ENCODE data around the gene TOGARAM1.
A peak's percentile ranks its signal among the peaks of the same experiment; 100 is the strongest.

The TOGARAM1 gene

DNA sequence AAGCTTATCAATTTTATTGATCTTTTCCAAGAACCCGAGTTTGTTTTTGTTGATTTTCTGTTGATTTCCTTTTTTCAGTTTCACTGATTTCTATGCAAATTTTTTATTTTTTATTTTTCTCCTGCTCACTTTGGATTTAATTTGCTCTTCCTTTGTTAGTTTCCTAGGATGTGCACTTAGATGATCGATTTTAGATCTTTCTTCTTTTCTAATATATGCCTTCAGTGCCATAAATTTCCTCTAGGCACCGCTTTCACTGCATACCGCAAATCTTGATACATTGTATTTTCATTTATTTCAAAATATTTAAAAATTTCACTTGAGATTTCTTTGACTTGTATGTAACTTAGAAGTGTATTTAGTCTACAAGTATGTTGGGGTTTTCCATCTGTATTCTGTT lies 9.5 kb downstream of the TOGARAM1 start:
- no peak for DNase-seq (ENCODE audit: low read depth)
- no peak for TF ChIP-seq CTCF (IDR thresholded peaks at IDR 0.05; ENCODE audit: control insufficient read depth, extremely low read depth, insufficient read depth)
- H3K4me3 ChIP-seq (ENCODE audit: low read depth, low read length) = no peak overlapping the region

DNA sequence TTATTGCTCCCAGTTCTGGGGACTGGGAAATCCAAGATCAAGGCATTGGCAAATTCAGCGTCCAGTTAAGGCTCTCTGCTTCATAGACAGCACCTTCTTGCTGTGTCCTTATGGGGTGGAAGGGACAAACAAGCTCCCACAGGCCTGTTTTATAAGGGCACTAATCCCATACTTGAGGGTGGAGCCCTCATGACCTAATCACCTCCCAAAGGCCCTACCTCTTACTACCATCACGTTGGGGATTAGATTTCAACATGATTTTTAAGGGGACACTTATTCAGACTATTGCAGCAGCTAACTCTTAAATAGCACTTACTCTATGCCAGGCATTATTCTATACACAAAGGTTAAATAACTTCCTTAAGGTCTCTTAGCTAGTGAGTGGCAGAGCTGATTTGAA lies 17.3 kb downstream of the TOGARAM1 start:
- H3K4me3 ChIP-seq (ENCODE audit: low read depth, low read length) = no peak overlapping the region
- DNase-seq (ENCODE audit: low read depth) = no peak
- no peak for TF ChIP-seq CTCF (IDR thresholded peaks at IDR 0.05; ENCODE audit: control insufficient read depth, extremely low read depth, insufficient read depth)

GRCh38 chr14:44979740-44980356 lies 17.9 kb downstream of the TOGARAM1 start:
- no peak overlapping the region for H3K4me3 ChIP-seq (ENCODE audit: low read depth, low read length)
- DNase-seq (ENCODE audit: low read depth) = peak; percentile 92
- no peak for TF ChIP-seq CTCF (IDR thresholded peaks at IDR 0.05; ENCODE audit: control insufficient read depth, extremely low read depth, insufficient read depth)

DNA sequence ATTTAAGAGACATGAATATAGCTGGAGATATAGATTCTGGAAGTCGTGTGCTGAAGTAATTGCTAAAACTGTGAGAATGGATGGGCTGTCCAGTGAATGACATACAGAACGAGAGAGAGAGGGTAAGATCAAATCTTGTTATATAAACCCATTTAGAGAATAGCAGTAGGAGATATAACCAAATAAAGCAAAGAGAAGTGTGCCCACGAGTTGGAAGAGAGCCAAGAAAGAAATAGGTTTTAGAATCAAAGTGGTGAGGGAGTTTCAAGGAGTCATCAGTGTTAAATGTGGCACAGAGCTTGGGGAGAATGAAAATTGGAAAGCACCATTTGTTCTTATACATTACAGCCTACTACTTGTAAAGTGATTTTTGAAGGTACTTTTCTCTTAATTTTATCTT lies 19.2 kb downstream of the TOGARAM1 start:
- DNase-seq (ENCODE audit: low read depth) = no peak
- TF ChIP-seq CTCF (IDR thresholded peaks at IDR 0.05; ENCODE audit: control insufficient read depth, extremely low read depth, insufficient read depth) = no peak
- no peak overlapping the region for H3K4me3 ChIP-seq (ENCODE audit: low read depth, low read length)

DNA sequence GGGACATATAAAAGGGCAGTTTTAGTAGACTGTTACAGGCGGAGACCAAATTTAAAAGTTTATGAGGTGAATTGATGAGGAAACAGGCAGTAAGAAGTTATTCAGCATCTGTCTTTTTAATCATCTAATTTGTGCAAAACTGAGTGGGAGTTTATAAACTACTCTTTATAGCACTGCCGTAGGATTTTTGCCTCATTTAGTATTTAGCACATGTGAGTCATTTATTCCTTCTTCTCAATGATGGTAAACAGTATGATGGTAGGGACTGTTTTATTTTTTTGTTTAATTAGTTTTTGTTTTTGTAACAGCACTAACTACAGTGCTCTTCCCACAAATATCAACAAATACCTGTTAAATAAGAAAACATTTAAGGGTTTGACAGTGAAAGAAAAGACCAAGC lies 20.6 kb downstream of the TOGARAM1 start:
- TF ChIP-seq CTCF (IDR thresholded peaks at IDR 0.05; ENCODE audit: control insufficient read depth, extremely low read depth, insufficient read depth) = no peak
- no peak overlapping the region for H3K4me3 ChIP-seq (ENCODE audit: low read depth, low read length)
- DNase-seq (ENCODE audit: low read depth) = no peak

DNA sequence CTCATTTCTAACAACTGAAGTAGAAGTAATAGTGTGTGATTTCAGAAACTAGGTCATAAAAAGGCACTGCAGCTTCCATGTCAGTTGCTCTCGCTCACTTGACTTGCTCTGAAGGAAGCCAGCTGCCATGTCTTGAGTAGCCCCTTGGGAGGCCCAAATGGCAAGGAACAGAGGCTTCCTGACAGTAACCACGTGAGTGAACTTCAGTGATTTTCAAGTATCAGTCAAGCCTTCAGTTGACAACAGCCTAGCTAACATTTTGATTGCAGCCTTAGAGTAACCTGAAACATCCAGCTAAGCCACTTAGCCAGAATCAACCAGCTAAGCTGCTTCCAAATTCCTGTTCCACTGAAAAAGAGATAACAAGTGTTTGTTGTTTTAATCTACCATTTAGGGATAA lies 26.7 kb downstream of the TOGARAM1 start:
- no peak overlapping the region for H3K4me3 ChIP-seq (ENCODE audit: low read depth, low read length)
- DNase-seq (ENCODE audit: low read depth) = no peak
- TF ChIP-seq CTCF (IDR thresholded peaks at IDR 0.05; ENCODE audit: control insufficient read depth, extremely low read depth, insufficient read depth) = no peak

Data from LNCaP clone FGC (cell line).